ENCODE measurements around the gene B3GALT4.
A peak's percentile ranks its signal among the peaks of the same experiment; 100 is the strongest.
"Not testable (repeated sequence)": the region's sequence is repeated elsewhere in the genome, so short reads cannot be mapped to it uniquely, and the experiment has no call there.

Gene B3GALT4

GRCh38 chr6:33279257-33279695, 2.4 kb downstream of the B3GALT4 start:
- no peak for TF ChIP-seq ZFX (IDR thresholded peaks at IDR 0.05; ENCODE audit: borderline replicate concordance)
- no peak for TF ChIP-seq CTCF (IDR thresholded peaks at IDR 0.05)
- 0 out of 2 replicates have a peak overlapping the region, but pooled peaks have one; percentile 93 for H3K27ac ChIP-seq

DNA sequence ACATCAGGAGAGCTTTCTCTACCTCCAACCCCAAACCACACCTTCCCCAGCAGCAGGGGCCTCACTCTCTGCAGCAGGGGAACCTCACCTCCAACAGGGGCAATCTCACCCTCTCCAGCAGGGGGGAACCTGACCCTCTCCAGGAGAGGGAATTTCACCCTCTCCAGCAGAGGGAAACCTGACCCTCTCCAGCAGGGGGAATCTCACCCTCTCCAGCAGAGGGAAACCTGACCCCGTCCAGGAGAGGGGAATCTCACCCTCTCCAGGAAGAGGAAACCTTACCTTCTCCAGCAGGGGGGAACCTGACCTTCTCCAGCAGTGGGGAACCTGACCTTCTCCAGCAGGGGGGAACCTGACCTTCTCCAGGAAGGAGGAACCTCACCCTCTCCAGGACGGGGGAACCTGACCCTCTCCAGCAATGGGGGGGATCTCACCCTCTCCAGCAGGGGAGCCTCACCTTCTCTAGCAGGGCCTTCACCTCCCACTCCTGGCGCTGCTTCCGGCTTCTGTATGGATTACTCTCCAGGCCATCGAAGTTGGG, 3.1 kb downstream of the B3GALT4 start:
- H3K27ac ChIP-seq = no peak overlapping the region
- TF ChIP-seq ZFX (IDR thresholded peaks at IDR 0.05; ENCODE audit: borderline replicate concordance) (no peak), CTCF (IDR thresholded peaks at IDR 0.05) (peak; percentile 38)

- TF ChIP-seq CTCF (IDR thresholded peaks at IDR 0.05) (no peak), ZFX (IDR thresholded peaks at IDR 0.05; ENCODE audit: borderline replicate concordance) (no peak)
- no peak overlapping the region for H3K27ac ChIP-seq
Measured at GRCh38 chr6:33280539-33280938, 3.6 kb downstream of the B3GALT4 start.

DNA sequence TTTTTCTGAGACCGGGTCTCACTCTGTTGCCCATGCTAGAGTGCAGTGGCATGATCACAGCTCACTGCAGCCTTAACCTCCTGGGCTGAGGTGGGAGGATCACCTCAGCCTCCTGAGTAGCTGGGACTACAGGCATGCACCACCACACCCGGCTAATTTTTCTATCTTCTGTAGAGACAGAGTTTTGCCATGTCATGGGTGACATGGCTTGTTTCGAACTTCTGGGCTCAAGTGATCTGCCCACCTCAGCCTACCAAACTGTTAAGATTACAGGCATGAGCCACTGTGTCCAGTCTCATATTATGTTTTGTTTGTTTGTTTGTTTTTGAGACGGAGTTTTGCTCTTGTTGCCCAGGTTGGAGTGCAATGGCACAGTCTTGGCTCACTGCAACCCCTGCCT, 8.3 kb downstream of the B3GALT4 start:
- not testable (repeated sequence) for H3K27ac ChIP-seq

DNA sequence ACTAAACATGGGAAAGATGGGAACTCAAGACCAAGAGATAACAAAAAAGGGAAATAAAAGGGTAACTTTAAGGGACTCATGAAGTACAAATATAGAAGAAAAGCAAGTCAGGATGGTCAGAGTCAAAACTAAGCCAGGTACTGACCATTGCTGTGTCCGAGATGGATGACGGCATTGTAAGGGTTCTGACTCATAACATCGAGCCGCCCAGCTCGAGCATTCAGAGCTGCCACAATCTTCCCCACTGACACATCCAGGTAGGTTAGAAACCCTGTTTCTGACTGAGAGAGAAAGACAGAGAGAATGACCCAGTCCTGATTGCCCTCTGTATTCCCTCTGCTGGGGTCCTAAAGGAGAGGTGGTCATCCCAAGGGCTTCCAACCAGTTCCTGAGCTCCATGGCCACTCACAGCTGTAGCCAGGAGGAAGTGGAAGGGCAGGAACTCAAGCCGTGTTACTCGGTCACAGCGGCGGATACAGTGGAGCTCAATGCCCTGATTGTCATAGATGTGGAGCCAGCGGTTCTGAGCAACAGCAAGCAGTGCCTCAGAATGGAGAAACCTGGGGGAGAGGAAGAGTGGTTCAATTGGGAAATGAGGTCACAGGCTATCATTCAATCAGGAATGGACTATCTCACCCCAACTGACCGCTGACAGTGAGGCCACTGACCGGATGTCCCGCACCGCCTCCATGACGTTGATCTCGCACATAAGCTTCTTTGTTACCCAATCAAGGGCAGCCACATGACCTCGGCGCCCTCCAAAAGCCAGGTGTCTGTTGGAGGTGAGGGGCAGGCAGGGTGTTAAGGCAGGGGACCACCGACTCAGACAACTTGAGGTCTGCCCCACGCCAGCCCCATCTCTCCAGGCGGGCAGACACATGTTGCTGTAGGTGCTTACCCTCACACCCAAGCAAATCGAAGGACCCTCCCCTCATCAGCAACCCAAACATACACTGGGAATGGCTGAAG, 10.3 kb downstream of the B3GALT4 start:
- no peak for TF ChIP-seq ZFX (IDR thresholded peaks at IDR 0.05; ENCODE audit: borderline replicate concordance)
- H3K27ac ChIP-seq = no peak overlapping the region

DNA sequence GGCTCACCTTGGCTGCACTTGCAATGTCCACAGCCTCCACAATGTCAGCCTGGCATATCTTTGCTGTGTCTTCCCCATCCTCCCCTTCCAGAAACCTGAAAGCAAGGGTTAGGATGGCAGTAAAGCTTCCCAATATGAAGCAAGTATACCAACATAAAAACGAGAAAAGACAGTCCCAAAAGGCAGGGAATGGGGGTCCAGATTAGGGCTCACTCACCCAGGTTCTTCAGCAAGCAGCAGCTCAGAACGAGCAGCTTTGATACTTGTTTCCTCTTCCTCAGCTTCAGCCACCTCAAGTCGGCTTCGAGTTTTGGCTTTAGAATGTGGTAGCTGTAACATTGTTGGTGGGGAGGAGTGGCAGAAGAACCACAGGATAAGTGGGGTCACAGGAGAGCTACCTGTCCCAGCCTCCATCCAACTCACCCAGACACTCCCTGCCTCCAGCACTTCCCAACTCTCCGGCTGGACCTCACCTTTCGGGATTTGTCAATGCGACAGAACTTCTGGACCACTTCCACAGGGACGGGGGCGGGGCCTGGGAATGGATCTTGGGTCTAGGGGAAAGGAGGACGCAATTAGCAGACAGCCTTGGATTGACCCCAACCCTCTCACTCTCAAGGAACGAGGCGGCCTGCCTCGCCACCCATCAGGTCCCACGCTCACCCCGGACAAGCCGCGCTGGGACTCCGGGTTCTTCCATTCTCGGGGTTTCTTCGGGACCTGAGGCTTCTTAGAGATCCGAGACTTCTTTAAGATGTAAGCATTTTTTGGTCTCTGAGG, 11.4 kb downstream of the B3GALT4 start:
- H3K27ac ChIP-seq = peak overlapping the region; percentile 70
- no peak for TF ChIP-seq CTCF (IDR thresholded peaks at IDR 0.05)
- no peak for TF ChIP-seq ZFX (IDR thresholded peaks at IDR 0.05; ENCODE audit: borderline replicate concordance)

DNA sequence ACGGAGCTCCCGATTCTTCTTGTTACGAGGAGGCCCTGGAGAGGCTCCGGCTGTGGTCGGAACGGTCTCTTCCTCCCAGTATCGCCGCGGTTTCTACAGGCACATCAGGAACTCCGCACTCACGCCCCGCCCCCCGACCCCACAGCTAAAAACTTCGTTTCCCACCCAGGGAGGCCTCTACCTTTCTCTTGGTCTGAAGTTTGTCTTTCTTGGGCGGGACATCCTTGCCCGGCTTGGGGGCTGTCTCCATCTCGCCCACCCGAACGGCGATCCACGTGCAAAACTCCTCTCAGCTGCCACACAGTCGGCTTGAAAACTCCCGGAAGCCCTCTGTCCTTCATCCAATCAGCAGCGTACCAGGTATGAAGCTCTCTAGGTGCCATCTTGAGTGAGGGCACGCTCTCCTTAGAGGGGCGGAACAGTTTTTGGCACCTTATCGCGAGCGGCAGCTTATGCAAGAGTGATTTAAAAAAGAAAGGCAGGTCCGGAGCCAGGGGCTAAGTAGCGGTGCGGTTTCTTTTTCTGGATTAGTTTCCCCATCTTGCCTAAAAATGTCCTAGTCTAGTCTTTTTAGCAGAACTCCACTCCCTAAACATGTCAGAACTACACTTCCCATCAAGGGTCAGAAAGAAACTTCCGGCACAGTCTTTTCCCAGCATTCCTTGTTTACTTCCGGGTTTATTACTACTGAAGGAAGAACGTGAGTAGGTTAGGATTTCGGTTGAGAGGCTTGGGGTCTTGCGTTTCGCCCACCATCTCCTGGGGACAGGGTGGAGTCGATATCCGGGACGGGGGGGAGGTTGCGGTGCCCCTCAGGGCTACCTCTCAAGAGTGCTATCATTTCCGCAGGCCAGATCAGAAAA, 12.2 kb downstream of the B3GALT4 start, which contains the start of the genes PFDN6 and WDR46:
TSS of gene PFDN6 (plus strand) at position 681 of the 863 bp plus-strand sequence. CDS start 256 bp downstream, outside the sequence.
TSS of gene WDR46 (minus strand) at position 319 of the 863 bp plus-strand sequence. CDS start at position 250, 69 bp downstream.
- TF ChIP-seq ZFX (IDR thresholded peaks at IDR 0.05; ENCODE audit: borderline replicate concordance) (no peak), CTCF (IDR thresholded peaks at IDR 0.05) (no peak)
- peak within 1 kb of the TSS; percentile 70 for H3K27ac ChIP-seq
